B cell (primary cell): ENCODE results near the gene EXOC6B. TPM values are rescaled to one million over a fixed set of nuclear protein-coding genes. Genes with fewer than 3 reads are reported as not detected.
A peak's percentile ranks its signal among the peaks of the same experiment; 100 is the strongest.

Experiments
- ATAC-seq: fragments of 200-7000 bp; cut with Tn5 transposase; one replicate; pipeline ENCODE4 v1.10.0; 2021; ENCODE audit warnings: low read depth, mild to moderate bottlenecking, moderate number of reproducible peaks, moderate library complexity
- CTCF ChIA-PET: fragments of 350-600 bp; sonication (Branson Sonifier 250); formaldehyde crosslinking; loops from one replicate; lab custom pipeline; 2021; ENCODE audit warnings: antibody characterized with exemption, inconsistent platforms; lab: Charles Lee
- POLR2A ChIA-PET: fragments of 350-600 bp; sonication (Branson Sonifier 250); formaldehyde crosslinking; loops from one replicate; lab custom pipeline; 2021; ENCODE audit warnings: antibody characterized with exemption; lab: Charles Lee
- DNase-seq: peaks from one replicate; pipeline ENCODE4 v3.0.0; 2013
- H2AFZ ChIP-seq: 2 replicates; pipeline ENCODE4 v1.6.1; 2012; ENCODE audit warnings: mild to moderate bottlenecking, low read depth, low read length; ENCODE audit not compliant: insufficient read depth, poor library complexity, severe bottlenecking
- H3K27ac ChIP-seq, 2 donors: 1 replicate in 1 of 2; 2 replicates in 1 of 2; pipeline ENCODE4 v1.5.1; 2012 to 2013; ENCODE audit warnings: low read length in 2 of 2, mild to moderate bottlenecking in 2 of 2, moderate library complexity in 1 of 2
- H3K27me3 ChIP-seq, 4 experiments: fragments of 200-600 bp in 1 of 4; sonication (generic) in 1 of 4; replicated peaks in 1 of 4; 1 replicate in 2 of 4; 2 replicates in 2 of 4; pipeline versions ENCODE4 v1.6.1 to v1.7.0; 2013 to 2016; ENCODE audit warnings: low read length in 3 of 4, mild to moderate bottlenecking in 2 of 4, mixed read lengths in 1 of 4, moderate library complexity in 1 of 4; ENCODE audit not compliant: insufficient read depth in 4 of 4, control insufficient read depth in 3 of 4; ENCODE audit errors: control extremely low read depth in 1 of 4
- H3K36me3 ChIP-seq, 2 experiments: replicated peaks in 1 of 2; 1 replicate in 1 of 2; 2 replicates in 1 of 2; pipeline versions ENCODE4 v1.6.1 to v1.7.1; 2013; ENCODE audit warnings: low read length in 1 of 2; ENCODE audit not compliant: insufficient read depth in 2 of 2, control insufficient read depth in 1 of 2; ENCODE audit errors: control extremely low read depth in 1 of 2, extremely low read depth in 1 of 2
- H3K4me1 ChIP-seq, 2 donors: fragments of 200-600 bp in 1 of 2; sonication (generic) in 1 of 2; 1 replicate in 1 of 2; 2 replicates in 1 of 2; pipeline versions ENCODE4 v1.5.1 to v1.6.1; 2013 to 2017; ENCODE audit warnings: low read length in 2 of 2; ENCODE audit not compliant: control insufficient read depth in 2 of 2, insufficient read depth in 2 of 2
- H3K4me2 ChIP-seq: replicated peaks from 2 replicates; pipeline ENCODE3; 2012; ENCODE audit warnings: mild to moderate bottlenecking, low read depth, low read length; ENCODE audit not compliant: poor library complexity, severe bottlenecking
- H3K4me3 ChIP-seq, 5 experiments: fragments of 200-600 bp in 1 of 5; sonication (generic) in 1 of 5; 1 replicate in 3 of 5; 2 replicates in 2 of 5; pipeline versions ENCODE4 v1.5.1 to v1.7.0; 2011 to 2016; ENCODE audit warnings: low read length in 4 of 5, mild to moderate bottlenecking in 4 of 5, low read depth in 2 of 5, control low read depth in 1 of 5, moderate library complexity in 1 of 5; ENCODE audit not compliant: insufficient read depth in 1 of 5; ENCODE audit errors: control extremely low read depth in 1 of 5, extremely low read depth in 1 of 5
- H3K79me2 ChIP-seq: fragments of 200-600 bp; sonication (generic); one replicate; pipeline ENCODE4 v1.6.0; 2016; ENCODE audit warnings: low read length; ENCODE audit not compliant: control insufficient read depth, insufficient read depth
- H3K9ac ChIP-seq: fragments of 200-600 bp; sonication (generic); 2 replicates; pipeline ENCODE4 v1.6.1; 2017; ENCODE audit warnings: mild to moderate bottlenecking, low read length, moderate library complexity
- H3K9me3 ChIP-seq, 3 donors: one replicate each; pipeline versions ENCODE4 v1.6.1 to v1.7.1; 2013; ENCODE audit warnings: low read length in 2 of 3; ENCODE audit not compliant: control insufficient read depth in 2 of 3, insufficient read depth in 1 of 3; ENCODE audit errors: control extremely low read depth in 1 of 3
- H4K20me1 ChIP-seq: 2 replicates; pipeline ENCODE4 v1.6.0; 2012; ENCODE audit warnings: mild to moderate bottlenecking, low read length; ENCODE audit not compliant: insufficient read depth, control insufficient read depth, poor library complexity, severe bottlenecking
- H3K27ac Mint-ChIP-seq: one replicate; pipeline ENCODE4 v1.8.0; 2021; ENCODE audit warnings: mixed read lengths
- H3K27me3 Mint-ChIP-seq: one replicate; pipeline ENCODE4 v1.8.0; 2021; ENCODE audit warnings: mixed read lengths
- H3K4me1 Mint-ChIP-seq: one replicate; pipeline ENCODE4 v1.8.0; 2021; ENCODE audit warnings: mixed read lengths
- H3K4me3 Mint-ChIP-seq: one replicate; pipeline ENCODE4 v1.8.0; 2021; ENCODE audit warnings: mixed read lengths
- H3K9me3 Mint-ChIP-seq: one replicate; pipeline ENCODE4 v1.8.0; 2022; ENCODE audit warnings: mixed read lengths; ENCODE audit not compliant: insufficient read depth
- CTCF ChIP-seq: fragments of 200-600 bp; IDR thresholded peaks from one replicate; pipeline ENCODE4 v1.8.0; 2022; ENCODE audit warnings: antibody characterized with exemption, mild to moderate bottlenecking
- EZH2 ChIP-seq: IDR thresholded peaks from 2 replicates; pipeline ENCODE4 v1.6.1; 2012; ENCODE audit warnings: borderline replicate concordance, low read depth, mild to moderate bottlenecking, moderate library complexity, low read length; ENCODE audit not compliant: insufficient read depth, poor library complexity, severe bottlenecking
- WGBS: methylation state at CpG from one replicate; pipeline ENCODE4 v1.1.5; 2013; ENCODE audit warnings: missing lambda C conversion rate; ENCODE audit not compliant: insufficient coverage; 5-methylcytosine and 5-hydroxymethylcytosine counted together
- intact Hi-C: fragments of 100-400 bp; cut with micrococcal nuclease; formaldehyde crosslinking; loops from one replicate; pipeline ENCODE4 v1.10.0; 2022
- polyA plus RNA-seq: library from polyadenylated mRNA; depleted of rRNA; stranded (reverse); fragments of >200 nt; gene quantifications from 2 replicates; pipeline ENCODE4 v1.2.3, GENCODE V29; 2012
- total RNA-seq, 2 donors: library from RNA; stranded (reverse); fragments of 120-200 nt in 1 of 2; gene quantifications; 1 replicate in 1 of 2; 2 replicates in 1 of 2; pipeline versions ENCODE4 v1.2.3 to v1.2.4, GENCODE V29; 2013 to 2022

Gene EXOC6B
- total and polyA plus RNA-seq, 2 donors (not counting 1 experiment from before 2014, with no cell fraction given): 4.8 to 22.6 TPM

- no peaks in the 10 kb centered on the region for H3K9me3 Mint-ChIP-seq
- ATAC-seq: peak; percentile 63
- peak; percentile 59 for DNase-seq
- 19% methylated on average over 10 of the region's 10 CpGs for WGBS
- Histone ChIP-seq H2AFZ (no peak overlapping the region), H3K9ac (no peak overlapping the region), H3K36me3 (no peaks in the 10 kb centered on the region), H3K9me3 (peaks cover 0 to under 1% (median 0%) of the 10 kb centered on the region in 3 donors), H3K4me1 (no peaks in the 10 kb centered on the region), H3K27me3 (peaks cover 0 to 5% (median under 1%) of the 10 kb centered on the region in 4 experiments), H4K20me1 (no peaks in the 10 kb centered on the region), H3K27ac (no peak overlapping the region), H3K79me2 (no peaks in the 10 kb centered on the region), H3K4me3 (no peak overlapping the region), H3K4me2 (no peak overlapping the region)
- ChIA-PET CTCF (interaction anchor here (2.3 kb wide), 1 partner anchor 13 kb away, joined by 7 read pairs; no protein-coding TSS in a partner anchor), POLR2A (no interaction called here)
- TF ChIP-seq CTCF (peak; percentile 77), EZH2 (no peak)
- H3K27ac Mint-ChIP-seq: no peak overlapping the region
- H3K27me3 Mint-ChIP-seq: peaks cover 8% of the 10 kb centered on the region
- intact Hi-C loops: no loop called here
- H3K4me3 Mint-ChIP-seq: no peak overlapping the region
- no peaks in the 10 kb centered on the region for H3K4me1 Mint-ChIP-seq
Measured at GRCh38 chr2:72137498-72138010, 688.3 kb downstream of the EXOC6B start.

GRCh38 chr2:72136933-72137497 lies 688.8 kb downstream of the EXOC6B start:
- TF ChIP-seq EZH2 (no peak), CTCF (no peak)
- no peak for DNase-seq
- ATAC-seq: no peak
- H3K4me3 Mint-ChIP-seq: no peak overlapping the region
- Histone ChIP-seq H3K36me3 (no peaks in the 10 kb centered on the region), H2AFZ (no peak overlapping the region), H3K27me3 (no peaks in the 10 kb centered on the region), H3K4me2 (no peak overlapping the region), H3K4me3 (no peak overlapping the region), H3K9ac (no peak overlapping the region), H3K79me2 (no peaks in the 10 kb centered on the region), H4K20me1 (no peaks in the 10 kb centered on the region), H3K27ac (no peak overlapping the region), H3K4me1 (no peaks in the 10 kb centered on the region), H3K9me3 (peaks cover 0 to 6% (median 0%) of the 10 kb centered on the region in 3 donors)
- H3K9me3 Mint-ChIP-seq: no peaks in the 10 kb centered on the region
- no peaks in the 10 kb centered on the region for H3K4me1 Mint-ChIP-seq
- POLR2A ChIA-PET: no interaction called here
- intact Hi-C loops: no loop called here
- CTCF ChIA-PET: interaction anchor here (2.3 kb wide), 1 partner anchor 13 kb away, joined by 7 read pairs; no protein-coding TSS in a partner anchor
- peaks cover 3% of the 10 kb centered on the region for H3K27me3 Mint-ChIP-seq
- 61% methylated on average over 7 of the region's 7 CpGs for WGBS
- H3K27ac Mint-ChIP-seq: no peak overlapping the region
